C4-2B (cell line): ENCODE results near the gene THSD8.

Source experiments
- H3K27ac ChIP-seq: fragments of 450-650 bp; 2 replicates; pipeline ENCODE4 v1.5.1; 2017
- ZFX ChIP-seq: fragments of 450-650 bp; IDR thresholded peaks from 2 replicates; pipeline ENCODE4 v1.6.1; 2017
- TF ChIP-seq, protein P1 (sequence below): fragments of 450-650 bp; conservative IDR thresholded peaks from 2 replicates; pipeline ENCODE4 v1.5.1; 2017; ENCODE audit warnings: mild to moderate bottlenecking

THSD8 gene

GRCh38 chr19:12838182-12838885, 36.5 kb downstream of the THSD8 start, which contains the start of gene MAST1:
Gene MAST1 (plus strand): TSS chr19:12838515. CDS start chr19:12838573, 58 bp downstream.
- H3K27ac ChIP-seq, result peak within 1 kb of the TSS; percentile 10
- TF ChIP-seq, protein P1, sequence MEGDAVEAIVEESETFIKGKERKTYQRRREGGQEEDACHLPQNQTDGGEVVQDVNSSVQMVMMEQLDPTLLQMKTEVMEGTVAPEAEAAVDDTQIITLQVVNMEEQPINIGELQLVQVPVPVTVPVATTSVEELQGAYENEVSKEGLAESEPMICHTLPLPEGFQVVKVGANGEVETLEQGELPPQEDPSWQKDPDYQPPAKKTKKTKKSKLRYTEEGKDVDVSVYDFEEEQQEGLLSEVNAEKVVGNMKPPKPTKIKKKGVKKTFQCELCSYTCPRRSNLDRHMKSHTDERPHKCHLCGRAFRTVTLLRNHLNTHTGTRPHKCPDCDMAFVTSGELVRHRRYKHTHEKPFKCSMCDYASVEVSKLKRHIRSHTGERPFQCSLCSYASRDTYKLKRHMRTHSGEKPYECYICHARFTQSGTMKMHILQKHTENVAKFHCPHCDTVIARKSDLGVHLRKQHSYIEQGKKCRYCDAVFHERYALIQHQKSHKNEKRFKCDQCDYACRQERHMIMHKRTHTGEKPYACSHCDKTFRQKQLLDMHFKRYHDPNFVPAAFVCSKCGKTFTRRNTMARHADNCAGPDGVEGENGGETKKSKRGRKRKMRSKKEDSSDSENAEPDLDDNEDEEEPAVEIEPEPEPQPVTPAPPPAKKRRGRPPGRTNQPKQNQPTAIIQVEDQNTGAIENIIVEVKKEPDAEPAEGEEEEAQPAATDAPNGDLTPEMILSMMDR, result peak; percentile 97
- no peak for TF ChIP-seq ZFX

DNA sequence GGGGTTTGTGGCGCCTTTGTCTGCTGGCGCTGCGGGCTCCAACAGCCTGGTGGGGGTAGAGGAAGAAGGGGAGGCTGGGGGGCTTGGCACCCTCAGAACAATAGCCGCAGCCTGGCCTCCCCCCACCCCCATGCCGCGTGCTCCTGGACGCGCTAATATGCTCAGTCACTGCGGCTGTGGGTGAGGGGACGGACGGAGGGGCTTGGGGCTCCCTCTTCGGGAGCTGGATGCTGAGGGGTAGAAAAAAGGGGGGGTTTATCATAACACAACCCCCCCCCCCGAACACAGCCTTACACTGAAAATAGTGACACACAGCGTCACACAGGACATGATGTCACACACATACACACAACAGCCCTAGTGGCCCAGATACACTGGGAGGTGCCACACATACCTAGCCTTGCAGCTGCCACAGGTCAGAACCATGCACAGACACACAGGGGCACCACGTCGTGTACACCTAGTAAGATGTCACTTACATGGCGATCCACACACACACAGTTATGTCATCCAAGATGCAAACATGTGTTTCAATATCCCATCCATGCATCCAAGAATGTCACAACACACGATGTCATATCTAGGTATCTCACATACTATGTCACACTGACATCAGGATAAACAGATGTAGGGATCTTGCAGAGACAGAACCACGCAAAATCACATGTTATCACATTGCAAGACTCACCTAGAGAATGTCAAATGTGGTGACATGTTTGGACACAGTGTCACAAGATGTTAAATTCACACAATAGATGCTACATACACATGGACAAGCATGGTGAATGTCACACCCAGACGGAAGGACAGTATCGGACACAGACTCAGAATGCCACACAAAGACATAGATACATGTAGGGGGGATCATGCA, 37.3 kb downstream of the THSD8 start:
- peak overlapping the region; percentile 10 for H3K27ac ChIP-seq
- TF ChIP-seq, protein P1, result no peak
- no peak for TF ChIP-seq ZFX

DNA sequence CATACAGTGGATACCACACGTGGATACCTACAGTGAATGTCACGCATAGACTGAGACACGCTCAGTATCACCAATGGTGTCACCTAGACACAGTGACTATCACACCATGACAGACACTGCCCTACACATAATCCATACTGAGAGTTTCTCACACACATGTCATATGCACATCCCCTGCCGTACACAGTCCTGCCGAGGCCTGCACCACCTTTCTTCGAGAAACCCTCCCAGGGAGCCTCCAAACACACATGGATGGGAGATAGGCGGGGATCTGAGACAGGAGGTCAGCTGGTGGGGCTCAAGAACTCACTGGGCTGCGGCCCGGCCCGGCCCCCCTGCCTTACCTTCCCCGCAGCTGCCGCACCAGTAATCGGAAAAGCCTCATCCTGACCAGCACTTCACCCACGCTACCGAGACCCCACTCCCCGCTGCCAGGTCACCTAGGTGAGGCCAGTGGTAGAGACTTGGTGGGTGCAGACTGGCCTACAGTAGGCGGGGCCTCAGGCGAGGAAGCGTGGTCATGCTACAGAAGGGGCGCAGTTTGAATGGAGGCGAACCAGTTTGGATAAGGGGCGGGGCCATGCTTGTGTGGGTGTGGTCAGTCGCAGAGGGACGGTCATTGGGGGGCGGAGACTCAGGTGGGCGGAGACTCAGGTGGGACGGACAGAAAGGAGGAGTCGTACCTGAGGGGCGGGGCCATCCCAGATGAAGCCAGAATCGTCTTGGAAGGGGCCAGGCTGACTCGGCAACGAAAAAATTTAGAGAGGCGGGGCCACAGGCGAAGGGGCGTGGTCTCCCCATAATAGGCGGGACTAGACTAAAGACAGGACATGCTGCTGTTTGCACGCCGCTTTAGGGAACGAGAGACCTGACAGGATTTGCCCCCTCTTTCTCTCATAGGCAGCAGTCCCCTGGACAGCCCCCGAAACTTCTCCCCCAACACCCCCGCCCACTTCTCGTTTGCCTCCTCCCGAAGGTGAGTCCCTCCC, 38.5 kb downstream of the THSD8 start:
- H3K27ac ChIP-seq, result no peak overlapping the region
- no peak for TF ChIP-seq ZFX
- TF ChIP-seq, protein P1, result no peak

DNA sequence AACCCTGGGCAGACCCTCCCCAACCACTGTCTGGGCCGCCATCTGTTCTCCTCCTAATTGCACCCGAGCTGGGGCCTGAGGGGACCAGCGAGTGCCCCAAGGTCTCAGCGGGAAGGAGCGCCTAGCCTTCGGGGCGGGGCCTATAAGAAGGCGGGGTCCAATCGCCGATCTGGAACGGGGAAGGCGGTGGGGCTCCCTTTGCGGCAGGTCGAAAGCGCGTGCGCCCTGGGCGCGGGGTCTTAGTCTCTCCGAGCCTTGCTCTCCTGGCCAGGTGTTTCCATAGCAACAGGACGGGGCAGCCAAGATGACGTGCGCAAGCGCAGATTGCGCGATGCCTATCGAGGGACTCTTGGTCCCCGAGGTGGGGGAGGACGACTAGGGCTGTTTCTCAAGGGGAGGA, 39.2 kb downstream of the THSD8 start:
- no peak for TF ChIP-seq ZFX
- TF ChIP-seq, protein P1, result no peak

DNA sequence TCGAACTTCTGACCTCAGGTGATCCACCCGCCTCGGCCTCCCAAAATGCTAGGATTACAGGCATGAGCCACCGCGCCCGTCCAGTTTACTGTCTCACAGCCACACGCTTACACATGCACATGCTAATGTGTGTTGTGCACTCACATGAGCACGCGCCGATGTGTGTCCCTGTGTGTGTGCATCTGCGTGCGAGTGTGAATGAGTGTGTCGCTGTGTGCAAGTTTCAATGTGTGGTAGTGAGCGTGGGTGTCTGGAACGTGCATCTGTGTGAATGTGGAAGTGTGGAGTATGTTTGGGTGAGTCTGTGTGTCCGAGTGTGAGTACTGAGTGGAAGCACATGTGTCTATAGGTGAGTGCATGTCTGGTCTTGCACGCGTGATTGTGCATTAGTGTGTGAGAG, 40.6 kb downstream of the THSD8 start:
- H3K27ac ChIP-seq, result no peak overlapping the region
- TF ChIP-seq, protein P1, result no peak
- no peak for TF ChIP-seq ZFX

More for the DNA sequence above, 39.2 kb downstream of the THSD8 start:
- H3K27ac ChIP-seq, result no peak overlapping the region

GRCh38 chr19:12843328-12843727, 41.5 kb downstream of the THSD8 start:
- no peak for TF ChIP-seq ZFX
- TF ChIP-seq, protein P1, result no peak
- no peak overlapping the region for H3K27ac ChIP-seq
